Liver (tissue), 9 donors: ENCODE measurements around the gene IL4. TPM values are rescaled to one million over a fixed set of nuclear protein-coding genes. Genes with fewer than 3 reads are reported as not detected.

ENCODE experiments used
- DNase-seq: peaks from one replicate; pipeline ENCODE4 v3.0.0-alpha.2; 2017; ENCODE audit warnings: low spot score
- H3K27ac ChIP-seq, 2 donors: one replicate each; pipeline ENCODE4 v1.7.0; 2013; ENCODE audit warnings: inconsistent platforms in 2 of 2, low read length in 2 of 2, control low read depth in 1 of 2, low read depth in 1 of 2, mild to moderate bottlenecking in 1 of 2
- H3K27me3 ChIP-seq, 4 donors: one replicate each; pipeline versions ENCODE4 v1.6.1 to v1.7.0; 2013; ENCODE audit warnings: low read length in 3 of 4, inconsistent platforms in 1 of 4, mild to moderate bottlenecking in 1 of 4, moderate library complexity in 1 of 4; ENCODE audit not compliant: control insufficient read depth in 4 of 4, insufficient read depth in 4 of 4
- H3K36me3 ChIP-seq, 4 donors: one replicate each; pipeline versions ENCODE4 v1.6.1 to v1.7.0; 2013; ENCODE audit warnings: low read length in 3 of 4, mild to moderate bottlenecking in 3 of 4, low read depth in 1 of 4, moderate library complexity in 1 of 4; ENCODE audit not compliant: control insufficient read depth in 4 of 4, insufficient read depth in 3 of 4
- H3K4me1 ChIP-seq, 4 donors: one replicate each; pipeline versions ENCODE4 v1.6.1 to v1.7.0; 2013; ENCODE audit warnings: low read length in 3 of 4, mild to moderate bottlenecking in 3 of 4, moderate library complexity in 1 of 4; ENCODE audit not compliant: control insufficient read depth in 4 of 4, insufficient read depth in 4 of 4
- H3K4me3 ChIP-seq, 3 donors: one replicate each; pipeline versions ENCODE4 v1.6.1 to v1.7.0; 2013; ENCODE audit warnings: low read length in 3 of 3, control low read depth in 1 of 3, low read depth in 1 of 3, mild to moderate bottlenecking in 1 of 3
- H3K9ac ChIP-seq, 2 donors: one replicate each; pipeline ENCODE4 v1.7.0; 2013; ENCODE audit warnings: low read length in 2 of 2, mild to moderate bottlenecking in 2 of 2, moderate library complexity in 2 of 2, control low read depth in 1 of 2, low read depth in 1 of 2
- H3K9me3 ChIP-seq, 4 donors: one replicate each; pipeline versions ENCODE4 v1.6.1 to v1.7.0; 2013; ENCODE audit warnings: low read length in 3 of 4; ENCODE audit not compliant: control insufficient read depth in 4 of 4
- ATF3 ChIP-seq: IDR thresholded peaks from 2 replicates; pipeline ENCODE4 v1.6.1; 2016; ENCODE audit warnings: antibody characterized with exemption
- EGR1 ChIP-seq, 2 donors: IDR thresholded peaks; 2 replicates each; pipeline ENCODE4 v1.6.1; 2016 to 2018; ENCODE audit warnings: antibody characterized with exemption in 2 of 2, low read depth in 2 of 2
- FOXA1 ChIP-seq: IDR thresholded peaks from 2 replicates; pipeline ENCODE4 v1.6.1; 2016; ENCODE audit warnings: antibody characterized with exemption
- GABPA ChIP-seq, 2 donors: IDR thresholded peaks in 1 of 2; conservative IDR thresholded peaks in 1 of 2; 2 replicates each; pipeline ENCODE4 v1.6.1; 2016; ENCODE audit warnings: antibody characterized with exemption in 2 of 2, mild to moderate bottlenecking in 1 of 2, moderate library complexity in 1 of 2
- HNF4G ChIP-seq: IDR thresholded peaks from 2 replicates; pipeline ENCODE4 v1.6.1; 2016; ENCODE audit warnings: antibody characterized with exemption
- JUND ChIP-seq, 2 donors: IDR thresholded peaks; 2 replicates each; pipeline ENCODE4 v1.6.1; 2016; ENCODE audit warnings: antibody characterized with exemption in 2 of 2
- MAX ChIP-seq: IDR thresholded peaks from 2 replicates; pipeline ENCODE4 v1.6.1; 2016; ENCODE audit warnings: antibody characterized with exemption
- NR2F2 ChIP-seq: IDR thresholded peaks from 2 replicates; pipeline ENCODE4 v1.6.1; 2016; ENCODE audit warnings: antibody characterized with exemption
- RAD21 ChIP-seq, 2 donors: IDR thresholded peaks; 2 replicates each; pipeline ENCODE4 v1.6.1; 2016; ENCODE audit warnings: antibody characterized with exemption in 2 of 2, mild to moderate bottlenecking in 2 of 2
- RXRA ChIP-seq, 2 donors: IDR thresholded peaks; 2 replicates each; pipeline ENCODE4 v1.6.1; 2017 to 2018; ENCODE audit warnings: antibody characterized with exemption in 2 of 2, mild to moderate bottlenecking in 1 of 2
- SP1 ChIP-seq: IDR thresholded peaks from 2 replicates; pipeline ENCODE4 v1.6.1; 2018; ENCODE audit warnings: antibody characterized with exemption, mild to moderate bottlenecking
- YY1 ChIP-seq: IDR thresholded peaks from 2 replicates; pipeline ENCODE4 v1.6.1; 2016; ENCODE audit warnings: antibody characterized with exemption, mild to moderate bottlenecking
- ZBTB33 ChIP-seq: IDR thresholded peaks from 2 replicates; pipeline ENCODE4 v1.6.1; 2016; ENCODE audit warnings: antibody characterized with exemption
- WGBS: extraction: QIAGEN DNeasy Blood & Tissue Kit; methylation state at CpG from one replicate; pipeline ENCODE4 v1.1.7; 2013; 5-methylcytosine and 5-hydroxymethylcytosine counted together
- polyA plus RNA-seq, 2 donors: library from polyadenylated mRNA; stranded (reverse) in 1 of 2; unstranded in 1 of 2; fragments of 200-250 nt in 1 of 2; fragments of >200 nt in 1 of 2; fragmentation: Nextera tagmentation in 1 of 2; extraction: Ambion mirVana in 1 of 2; gene quantifications; one replicate each; pipeline versions ENCODE4 v1.2.1 to v1.2.3, GENCODE V29; 2013 to 2015
- total RNA-seq, 2 donors: library from RNA; depleted of rRNA; stranded (reverse); fragments of >200 nt; gene quantifications; one replicate each; pipeline ENCODE4 v1.2.3, GENCODE V29; 2014
- TF ChIP-seq, protein P1 (sequence below): IDR thresholded peaks from 2 replicates; pipeline ENCODE4 v1.6.1; 2016; ENCODE audit warnings: antibody characterized with exemption, mild to moderate bottlenecking
- TF ChIP-seq, protein P2 (sequence below): fragments of 150-350 bp; IDR thresholded peaks from 2 replicates; pipeline ENCODE4 v1.5.1; 2017; ENCODE audit warnings: improper control_type of control experiment, low read depth, low read length; ENCODE audit not compliant: missing input control
- donor health status: healthy.
- donor health status: healthy.
- donor health status: healthy.
- donor health status: healthy.
- donor health status: healthy.

The IL4 gene
- total and polyA plus RNA-seq, 4 donors = not detected

GRCh38 chr5:132718544-132719312 lies 44.9 kb downstream of the IL4 start:
- Histone ChIP-seq H3K9ac (no peak overlapping the region), H3K4me3 (no peak overlapping the region), H3K27ac (no peak overlapping the region), H3K9me3 (no peaks in the 10 kb centered on the region), H3K36me3 (no peaks in the 10 kb centered on the region), H3K4me1 (no peaks in the 10 kb centered on the region), H3K27me3 (no peaks in the 10 kb centered on the region)
- DNase-seq = no peak
- no peak for TF ChIP-seq RXRA (IDR thresholded peaks at IDR 0.05)
- TF ChIP-seq, protein P1, sequence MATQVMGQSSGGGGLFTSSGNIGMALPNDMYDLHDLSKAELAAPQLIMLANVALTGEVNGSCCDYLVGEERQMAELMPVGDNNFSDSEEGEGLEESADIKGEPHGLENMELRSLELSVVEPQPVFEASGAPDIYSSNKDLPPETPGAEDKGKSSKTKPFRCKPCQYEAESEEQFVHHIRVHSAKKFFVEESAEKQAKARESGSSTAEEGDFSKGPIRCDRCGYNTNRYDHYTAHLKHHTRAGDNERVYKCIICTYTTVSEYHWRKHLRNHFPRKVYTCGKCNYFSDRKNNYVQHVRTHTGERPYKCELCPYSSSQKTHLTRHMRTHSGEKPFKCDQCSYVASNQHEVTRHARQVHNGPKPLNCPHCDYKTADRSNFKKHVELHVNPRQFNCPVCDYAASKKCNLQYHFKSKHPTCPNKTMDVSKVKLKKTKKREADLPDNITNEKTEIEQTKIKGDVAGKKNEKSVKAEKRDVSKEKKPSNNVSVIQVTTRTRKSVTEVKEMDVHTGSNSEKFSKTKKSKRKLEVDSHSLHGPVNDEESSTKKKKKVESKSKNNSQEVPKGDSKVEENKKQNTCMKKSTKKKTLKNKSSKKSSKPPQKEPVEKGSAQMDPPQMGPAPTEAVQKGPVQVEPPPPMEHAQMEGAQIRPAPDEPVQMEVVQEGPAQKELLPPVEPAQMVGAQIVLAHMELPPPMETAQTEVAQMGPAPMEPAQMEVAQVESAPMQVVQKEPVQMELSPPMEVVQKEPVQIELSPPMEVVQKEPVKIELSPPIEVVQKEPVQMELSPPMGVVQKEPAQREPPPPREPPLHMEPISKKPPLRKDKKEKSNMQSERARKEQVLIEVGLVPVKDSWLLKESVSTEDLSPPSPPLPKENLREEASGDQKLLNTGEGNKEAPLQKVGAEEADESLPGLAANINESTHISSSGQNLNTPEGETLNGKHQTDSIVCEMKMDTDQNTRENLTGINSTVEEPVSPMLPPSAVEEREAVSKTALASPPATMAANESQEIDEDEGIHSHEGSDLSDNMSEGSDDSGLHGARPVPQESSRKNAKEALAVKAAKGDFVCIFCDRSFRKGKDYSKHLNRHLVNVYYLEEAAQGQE = no peak
- TF ChIP-seq GABPA (IDR thresholded peaks at IDR 0.05 in 1 of 2, conservative IDR thresholded peaks at IDR 0.05 in 1 of 2) = no peak
- TF ChIP-seq EGR1 (IDR thresholded peaks at IDR 0.05; ENCODE audit: low read depth in 2 of 2) = no peak
- no peak for TF ChIP-seq MAX
- TF ChIP-seq ZBTB33 = no peak
- no peak for TF ChIP-seq HNF4G
- TF ChIP-seq SP1 = no peak
- no peak for TF ChIP-seq FOXA1
- TF ChIP-seq, protein P2, sequence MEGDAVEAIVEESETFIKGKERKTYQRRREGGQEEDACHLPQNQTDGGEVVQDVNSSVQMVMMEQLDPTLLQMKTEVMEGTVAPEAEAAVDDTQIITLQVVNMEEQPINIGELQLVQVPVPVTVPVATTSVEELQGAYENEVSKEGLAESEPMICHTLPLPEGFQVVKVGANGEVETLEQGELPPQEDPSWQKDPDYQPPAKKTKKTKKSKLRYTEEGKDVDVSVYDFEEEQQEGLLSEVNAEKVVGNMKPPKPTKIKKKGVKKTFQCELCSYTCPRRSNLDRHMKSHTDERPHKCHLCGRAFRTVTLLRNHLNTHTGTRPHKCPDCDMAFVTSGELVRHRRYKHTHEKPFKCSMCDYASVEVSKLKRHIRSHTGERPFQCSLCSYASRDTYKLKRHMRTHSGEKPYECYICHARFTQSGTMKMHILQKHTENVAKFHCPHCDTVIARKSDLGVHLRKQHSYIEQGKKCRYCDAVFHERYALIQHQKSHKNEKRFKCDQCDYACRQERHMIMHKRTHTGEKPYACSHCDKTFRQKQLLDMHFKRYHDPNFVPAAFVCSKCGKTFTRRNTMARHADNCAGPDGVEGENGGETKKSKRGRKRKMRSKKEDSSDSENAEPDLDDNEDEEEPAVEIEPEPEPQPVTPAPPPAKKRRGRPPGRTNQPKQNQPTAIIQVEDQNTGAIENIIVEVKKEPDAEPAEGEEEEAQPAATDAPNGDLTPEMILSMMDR = no peak
- TF ChIP-seq YY1 = no peak
- no peak for TF ChIP-seq ATF3
- WGBS = 98% methylated on average over 5 of the region's 5 CpGs

DNA sequence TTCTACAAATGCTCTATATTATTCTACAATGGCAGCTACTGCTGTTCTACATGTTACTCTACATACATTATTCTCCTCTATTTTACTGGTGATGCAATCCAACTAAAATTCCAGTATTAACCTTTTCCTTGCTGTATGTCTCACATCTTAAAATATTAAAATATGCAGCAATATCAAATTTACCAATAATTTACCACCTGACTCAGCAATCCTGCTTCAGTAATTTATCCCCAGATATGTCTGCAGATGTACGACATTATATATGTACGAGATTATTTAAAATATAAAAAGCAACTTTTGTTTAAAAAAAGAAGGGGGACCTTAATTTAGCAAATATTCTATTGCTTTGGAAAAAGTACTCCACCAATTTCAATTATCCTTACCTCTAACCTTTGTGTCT lies 52.0 kb downstream of the IL4 start:
- no peaks in the 10 kb centered on the region for H3K9me3 ChIP-seq
- H3K4me3 ChIP-seq = no peak overlapping the region
- no peaks in the 10 kb centered on the region for H3K27me3 ChIP-seq
- DNase-seq = no peak
- H3K36me3 ChIP-seq = no peaks in the 10 kb centered on the region
- no peak overlapping the region for H3K9ac ChIP-seq
- no peak overlapping the region for H3K27ac ChIP-seq
- no peaks in the 10 kb centered on the region for H3K4me1 ChIP-seq
- 98% methylated on average over 2 of the region's 2 CpGs for WGBS
- no peak for TF ChIP-seq NR2F2
- TF ChIP-seq, protein P1 = no peak
- no peak for TF ChIP-seq JUND (IDR thresholded peaks at IDR 0.05)
- no peak for TF ChIP-seq RXRA (IDR thresholded peaks at IDR 0.05)
- TF ChIP-seq ATF3 = no peak
- TF ChIP-seq RAD21 (IDR thresholded peaks at IDR 0.05) = no peak
- TF ChIP-seq FOXA1 = no peak
- TF ChIP-seq YY1 = no peak
- TF ChIP-seq ZBTB33 = no peak
- no peak for TF ChIP-seq GABPA (IDR thresholded peaks at IDR 0.05 in 1 of 2, conservative IDR thresholded peaks at IDR 0.05 in 1 of 2)
- TF ChIP-seq MAX = no peak
- TF ChIP-seq HNF4G = no peak
